GM21360 (cell line): ENCODE results near the gene CTDSPL.

Experiments
- ATAC-seq: cut with Tn5 transposase; IDR thresholded peaks from one replicate; pipeline ENCODE4 v1.9.1; 2021; ENCODE audit warnings: mild to moderate bottlenecking, moderate library complexity; ENCODE audit not compliant: unreplicated experiment

The CTDSPL gene

DNA sequence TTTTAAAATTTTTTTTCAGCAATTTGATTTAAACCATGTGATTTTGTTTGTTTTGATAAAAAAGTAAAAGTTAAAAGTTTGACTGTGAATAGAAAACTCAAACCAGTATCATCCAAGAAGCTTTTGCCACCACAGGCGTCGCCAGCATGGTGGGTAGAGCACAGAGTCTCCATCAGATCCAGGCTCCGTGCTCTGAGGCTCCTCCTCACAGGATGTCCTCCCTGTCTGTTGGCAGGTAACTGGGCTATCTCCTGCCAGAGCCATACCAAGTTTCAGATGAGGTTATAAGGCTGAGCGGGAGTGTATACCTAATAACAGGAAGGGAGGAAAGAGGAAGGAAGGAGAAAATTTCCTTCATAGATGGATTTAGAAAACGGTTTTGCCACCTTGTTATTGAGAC lies 28.8 kb downstream of the CTDSPL start:
- ATAC-seq = no peak

- ATAC-seq = no peak
Measured at GRCh38 chr3:37891227-37891626, 29.5 kb downstream of the CTDSPL start.

DNA sequence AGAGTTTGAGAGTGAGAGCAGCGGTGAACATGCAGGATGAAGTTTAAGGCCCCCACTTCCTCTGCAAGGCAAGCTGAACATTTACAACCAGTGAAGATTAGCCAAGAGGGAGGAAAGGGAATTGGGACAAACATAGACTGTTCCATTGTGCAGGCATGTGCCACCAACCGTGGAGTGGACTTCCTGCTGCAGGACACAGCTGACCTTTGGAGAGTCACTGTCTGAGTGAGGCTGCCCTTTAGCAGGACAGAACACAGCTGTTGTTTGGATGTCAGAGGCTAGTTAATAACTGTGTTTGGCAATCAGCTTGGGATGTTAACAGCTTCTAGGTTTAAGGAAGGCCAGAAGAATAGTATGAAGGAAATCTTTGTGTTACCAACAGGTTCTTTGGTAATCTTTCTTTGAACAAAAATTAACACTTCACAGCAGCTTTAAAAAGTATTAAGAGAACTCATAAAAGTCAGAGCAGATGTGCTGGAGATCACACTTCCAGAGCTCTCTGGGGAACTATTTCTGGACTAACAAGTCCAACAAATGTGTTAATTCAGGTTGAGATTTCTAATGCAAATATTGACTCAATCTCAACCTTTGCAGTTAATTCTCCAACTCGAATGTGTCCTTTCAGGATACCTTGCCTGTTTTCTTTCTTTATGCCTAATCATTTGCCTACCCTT lies 31.4 kb downstream of the CTDSPL start:
- ATAC-seq = no peak

GRCh38 chr3:37896827-37897226 lies 35.1 kb downstream of the CTDSPL start:
- ATAC-seq = no peak

DNA sequence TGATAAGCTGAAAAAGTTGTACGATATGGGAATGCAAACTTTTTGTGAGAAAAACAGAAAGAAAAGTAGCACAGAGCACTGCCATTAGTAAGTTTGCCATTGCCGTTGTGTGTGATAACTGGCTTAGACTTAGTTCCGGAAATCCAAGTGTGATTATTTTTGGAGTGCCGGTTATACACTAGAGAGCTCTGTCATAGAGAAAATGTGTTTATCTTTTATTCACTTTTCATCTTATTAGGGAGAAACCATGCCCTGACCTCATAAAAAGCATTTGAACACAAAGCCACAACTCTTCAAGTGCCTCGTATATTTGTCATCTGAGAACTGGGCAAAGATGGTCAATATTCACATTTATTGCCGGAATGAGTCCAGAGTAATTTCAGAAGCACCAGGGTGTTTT lies 36.1 kb downstream of the CTDSPL start:
- ATAC-seq = no peak

GRCh38 chr3:37898424-37898823 lies 36.7 kb downstream of the CTDSPL start:
- ATAC-seq = no peak

DNA sequence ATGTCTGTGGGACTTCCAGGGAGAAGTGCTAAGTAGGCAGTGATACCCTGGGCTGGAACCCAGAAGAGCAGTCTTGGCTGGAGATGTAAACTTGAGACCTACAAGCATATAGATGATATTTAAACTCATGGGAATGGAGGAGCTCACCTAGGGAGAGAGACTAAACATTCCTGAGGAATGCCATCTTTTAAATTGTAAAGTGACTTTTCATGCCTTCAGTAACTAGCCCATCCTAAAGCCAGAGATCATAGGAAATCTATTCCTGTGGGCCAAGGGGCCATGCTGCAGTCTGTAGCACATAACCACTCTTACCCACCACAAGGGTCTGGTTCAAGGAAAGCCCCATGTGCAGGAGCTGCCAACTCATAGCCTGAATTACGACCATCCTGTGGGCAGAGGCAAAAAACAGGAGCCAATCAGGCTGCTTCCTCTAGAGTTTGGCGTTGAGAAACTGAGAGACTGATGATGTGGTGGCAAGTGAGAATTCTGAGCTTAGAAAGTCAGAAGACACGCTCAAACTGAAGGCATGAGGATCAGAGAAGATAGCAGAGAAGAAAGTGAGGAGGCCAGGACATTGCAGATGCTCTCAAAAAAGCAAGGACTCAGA lies 37.5 kb downstream of the CTDSPL start:
- ATAC-seq = no peak

DNA sequence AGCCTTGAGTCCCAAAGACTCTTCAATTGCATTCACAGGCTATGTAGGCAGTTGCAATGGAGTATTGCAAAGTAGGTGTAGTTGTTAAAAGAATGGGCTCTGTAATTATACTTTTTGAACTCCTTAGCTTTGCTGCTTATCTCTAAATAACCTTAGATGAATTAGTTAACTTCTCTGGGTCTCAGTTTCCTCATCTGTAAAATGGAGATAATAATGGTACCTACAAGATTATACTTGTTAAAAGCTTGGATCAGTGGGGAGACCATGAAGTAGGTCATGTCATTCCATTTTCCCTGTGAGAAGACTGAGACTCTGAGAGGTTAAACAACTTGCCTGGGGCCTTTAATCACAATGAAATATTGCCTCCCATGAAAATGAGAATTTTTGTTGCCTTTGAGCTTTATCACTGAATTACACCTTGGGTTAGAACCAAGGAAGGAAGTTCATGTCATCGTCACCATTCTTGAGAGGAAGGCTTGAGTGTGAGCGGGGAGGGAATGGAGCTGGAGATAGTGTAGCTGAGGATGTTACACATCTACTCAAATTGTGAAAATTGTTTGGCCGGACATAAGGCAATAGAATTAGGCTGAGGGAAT lies 38.1 kb downstream of the CTDSPL start:
- ATAC-seq = no peak

GRCh38 chr3:37901721-37902120 lies 40.0 kb downstream of the CTDSPL start:
- ATAC-seq = no peak

- no peak for ATAC-seq
Measured at GRCh38 chr3:37902674-37903073, 41.0 kb downstream of the CTDSPL start.

- no peak for ATAC-seq
Measured at GRCh38 chr3:37903320-37903719, 41.6 kb downstream of the CTDSPL start.

DNA sequence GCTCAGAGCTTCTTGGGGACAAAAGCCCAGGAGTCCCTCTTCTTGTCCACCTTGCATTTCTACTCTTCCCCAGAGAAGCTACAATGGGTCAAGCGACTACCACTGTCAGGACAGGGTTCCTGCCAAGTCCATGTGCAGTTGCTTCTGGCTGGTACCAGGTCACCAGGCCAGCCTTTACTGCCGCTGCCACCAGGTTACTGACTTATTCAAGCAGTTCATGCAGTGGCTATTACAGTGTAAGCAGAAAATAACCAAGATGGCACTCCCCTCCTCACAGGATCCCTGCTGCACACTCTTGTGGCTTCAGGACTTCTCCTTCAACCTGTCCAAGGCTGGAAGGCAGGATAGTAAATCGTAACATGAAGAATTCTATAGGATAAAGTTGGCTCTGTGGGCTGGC lies 42.1 kb downstream of the CTDSPL start:
- no peak for ATAC-seq

DNA sequence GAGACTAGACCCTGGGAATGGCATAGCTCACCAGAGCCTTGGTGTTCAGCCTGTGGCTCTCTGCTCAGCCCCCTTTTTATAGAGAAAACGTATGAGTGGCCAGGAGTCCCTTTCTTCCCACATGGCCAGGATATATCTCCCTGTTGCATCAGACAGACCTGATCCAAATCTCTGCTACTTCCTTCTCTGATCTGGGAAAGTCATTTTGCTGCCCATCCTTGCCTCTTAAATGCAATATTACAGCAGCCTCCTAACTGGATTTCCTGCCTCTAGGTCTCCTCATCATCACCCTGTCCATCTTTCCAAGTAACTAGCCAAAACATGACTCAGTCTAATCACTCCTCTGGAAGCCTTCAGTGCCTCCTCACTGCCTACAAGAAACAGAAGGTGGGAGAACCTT lies 42.9 kb downstream of the CTDSPL start:
- no peak for ATAC-seq

DNA sequence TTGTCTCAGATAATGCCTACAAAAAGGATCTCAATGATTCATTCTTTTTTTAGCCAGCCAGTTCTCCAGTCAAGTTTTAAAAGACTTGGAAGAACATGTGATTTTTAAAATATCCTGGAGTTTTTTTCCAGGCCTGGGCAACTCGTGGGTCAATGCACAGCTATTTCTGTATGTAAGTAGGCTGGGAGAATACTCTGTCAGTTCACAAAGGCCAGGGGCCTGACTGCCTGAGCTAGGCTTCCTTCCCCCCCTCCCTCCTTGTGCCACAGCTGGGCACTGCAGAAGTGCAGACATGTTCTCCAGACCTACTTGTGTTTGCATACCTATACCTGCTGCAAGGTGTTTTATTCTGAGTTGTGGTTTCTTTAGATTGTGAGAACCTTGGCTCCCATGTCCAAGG lies 43.7 kb downstream of the CTDSPL start:
- no peak for ATAC-seq

- no peak for ATAC-seq
Measured at GRCh38 chr3:37905987-37906674, 44.5 kb downstream of the CTDSPL start.

- no peak for ATAC-seq
Measured at GRCh38 chr3:37906734-37907282, 45.1 kb downstream of the CTDSPL start.

DNA sequence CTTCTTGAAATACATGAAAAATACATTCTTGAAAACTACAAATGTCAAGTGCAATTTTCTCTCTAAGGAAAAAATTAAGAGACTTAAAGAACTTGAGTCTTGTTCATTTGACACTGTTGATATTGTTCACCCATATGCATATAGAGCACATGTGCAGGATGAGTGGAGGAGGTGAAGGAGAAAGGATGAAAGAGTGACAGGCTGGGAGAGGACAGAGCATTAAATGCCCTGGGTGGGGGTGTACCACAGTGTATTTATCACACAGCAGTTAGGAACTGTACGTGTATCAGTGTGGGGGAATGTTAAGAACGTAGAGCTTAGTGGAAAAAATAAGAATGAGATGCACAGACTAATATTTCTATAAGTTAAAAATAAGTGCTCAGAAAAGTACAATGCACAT lies 45.7 kb downstream of the CTDSPL start:
- no peak for ATAC-seq

DNA sequence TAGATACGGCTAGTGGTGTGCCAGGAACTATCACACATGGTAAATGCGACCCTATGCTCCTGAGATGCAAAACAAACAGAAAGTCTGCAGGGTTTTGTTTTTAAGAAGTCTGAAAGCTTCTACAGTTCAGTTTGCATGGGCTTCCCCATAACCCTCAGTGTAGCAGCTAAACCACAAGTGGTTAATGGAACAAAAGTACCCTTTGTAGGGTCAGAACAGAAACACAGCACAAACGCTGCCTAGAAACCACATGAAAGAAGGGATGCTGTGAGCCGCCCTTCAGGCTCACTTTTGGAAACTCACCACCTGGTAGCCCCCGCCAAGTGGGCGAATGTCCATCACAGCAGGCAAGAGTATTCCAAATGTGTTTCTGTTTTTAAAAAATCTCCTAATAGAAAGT lies 46.2 kb downstream of the CTDSPL start:
- peak; percentile 93 for ATAC-seq

DNA sequence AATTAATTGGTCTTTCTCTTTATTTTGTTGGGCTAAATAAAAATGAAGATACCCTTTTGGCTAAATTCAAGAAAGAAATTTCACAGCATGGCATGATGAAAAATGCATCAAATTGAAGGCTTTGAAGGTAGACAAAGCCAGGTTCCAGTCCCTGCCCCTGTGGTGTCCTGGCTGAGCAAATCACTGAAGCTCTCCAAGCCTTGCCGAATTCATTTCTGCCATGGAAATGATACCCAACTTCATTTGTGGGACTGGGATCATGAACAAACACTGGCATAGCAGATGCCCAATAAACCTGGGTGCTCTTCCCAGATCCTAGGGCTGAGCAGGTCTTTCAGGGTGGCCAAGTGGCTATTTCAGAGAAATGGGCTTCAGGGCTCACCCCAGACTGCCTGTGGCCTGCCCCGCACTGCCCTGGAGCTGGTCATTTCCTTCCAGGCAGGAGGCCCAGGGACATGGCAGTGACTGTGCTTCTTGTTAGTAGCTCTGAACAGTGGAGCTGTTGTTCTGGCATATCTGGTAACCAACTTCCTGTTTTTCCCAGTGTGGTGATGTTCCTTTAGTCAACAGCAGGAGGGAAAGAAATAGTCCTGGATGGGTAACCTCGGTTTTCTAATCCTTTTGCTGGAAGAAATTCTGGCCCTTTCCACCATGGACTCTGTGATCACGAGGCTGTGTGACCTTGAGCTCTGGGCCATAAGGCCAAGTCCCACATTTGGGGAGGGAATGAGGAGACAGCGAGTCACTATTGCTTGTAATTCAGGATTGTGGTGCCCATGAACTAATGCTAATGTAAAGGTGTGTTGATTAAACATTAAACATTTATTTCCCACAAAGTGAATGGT lies 47.6 kb downstream of the CTDSPL start:
- no peak for ATAC-seq

- no peak for ATAC-seq
Measured at GRCh38 chr3:37910671-37911400, 49.2 kb downstream of the CTDSPL start.
